CD4-positive, alpha-beta T cell treated with Interleukin-4 for 1 hour (primary cell): Measurements from ENCODE around the gene SCRN1.

Experiments
- DNase-seq, 2 donors: peaks; one replicate each; pipeline ENCODE4 v3.0.0-alpha.2; 2020 to 2022

The SCRN1 gene

DNA sequence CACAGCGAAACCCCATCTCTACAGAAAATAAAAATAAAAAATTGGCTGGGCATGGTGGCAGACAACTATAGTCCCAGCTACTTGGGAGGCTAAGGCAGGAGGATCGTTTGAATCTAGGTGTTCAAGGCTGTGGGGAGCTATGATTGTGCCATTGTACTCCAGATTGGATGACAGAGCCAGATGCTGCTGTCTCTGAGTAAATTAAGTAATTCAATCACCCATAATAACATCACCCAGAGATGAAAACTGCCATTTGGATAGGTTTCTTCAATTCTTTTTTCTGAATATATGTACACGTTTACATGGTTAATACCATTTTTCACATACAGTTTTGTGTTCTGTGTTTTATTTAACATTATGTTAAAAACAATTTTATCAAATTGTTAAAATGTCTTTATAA lies 104.0 kb downstream of the SCRN1 start:
- no peak for DNase-seq

DNA sequence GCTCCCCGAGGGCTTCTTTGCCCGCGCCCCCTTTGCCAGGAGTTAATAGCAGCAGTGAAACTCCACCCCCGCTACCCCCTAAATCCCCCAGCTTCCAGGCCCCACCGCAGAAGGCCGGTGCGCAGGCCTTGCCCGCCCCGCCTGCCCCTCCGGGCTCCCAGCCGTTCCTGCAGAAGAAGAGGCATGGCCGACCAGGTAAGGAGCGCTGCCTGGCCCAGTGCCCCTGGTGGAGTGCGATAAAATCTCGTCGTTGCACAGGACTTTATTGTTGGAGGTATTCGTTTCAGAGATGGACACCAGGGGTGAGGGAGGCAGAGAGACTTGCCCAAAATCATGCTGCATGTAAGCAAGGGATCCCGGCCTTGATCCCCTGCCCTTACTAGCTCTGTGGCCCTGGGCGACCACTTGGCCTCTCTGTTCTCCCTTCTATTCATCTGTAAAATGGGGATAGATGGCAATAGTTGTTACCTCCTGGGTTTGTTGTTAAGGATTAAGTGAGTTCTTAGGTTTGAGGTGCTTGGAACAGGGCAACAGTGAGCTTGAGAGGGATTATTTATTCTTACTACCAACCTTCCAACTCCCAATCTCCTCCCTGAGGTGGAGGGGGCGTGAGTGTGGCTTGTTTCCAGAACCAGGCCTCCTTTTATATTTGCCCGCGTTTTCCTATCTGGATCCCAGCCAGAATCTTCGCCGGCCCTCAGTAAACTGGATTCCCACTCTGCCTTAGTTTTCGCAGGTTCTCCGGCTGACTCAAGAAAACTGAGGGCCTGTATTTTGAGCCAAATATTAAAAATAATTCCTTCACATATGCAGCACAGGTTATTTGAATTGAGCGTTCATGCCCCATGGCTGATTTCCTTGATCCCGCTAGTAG lies 105.0 kb downstream of the SCRN1 start:
- DNase-seq, result no peak

DNA sequence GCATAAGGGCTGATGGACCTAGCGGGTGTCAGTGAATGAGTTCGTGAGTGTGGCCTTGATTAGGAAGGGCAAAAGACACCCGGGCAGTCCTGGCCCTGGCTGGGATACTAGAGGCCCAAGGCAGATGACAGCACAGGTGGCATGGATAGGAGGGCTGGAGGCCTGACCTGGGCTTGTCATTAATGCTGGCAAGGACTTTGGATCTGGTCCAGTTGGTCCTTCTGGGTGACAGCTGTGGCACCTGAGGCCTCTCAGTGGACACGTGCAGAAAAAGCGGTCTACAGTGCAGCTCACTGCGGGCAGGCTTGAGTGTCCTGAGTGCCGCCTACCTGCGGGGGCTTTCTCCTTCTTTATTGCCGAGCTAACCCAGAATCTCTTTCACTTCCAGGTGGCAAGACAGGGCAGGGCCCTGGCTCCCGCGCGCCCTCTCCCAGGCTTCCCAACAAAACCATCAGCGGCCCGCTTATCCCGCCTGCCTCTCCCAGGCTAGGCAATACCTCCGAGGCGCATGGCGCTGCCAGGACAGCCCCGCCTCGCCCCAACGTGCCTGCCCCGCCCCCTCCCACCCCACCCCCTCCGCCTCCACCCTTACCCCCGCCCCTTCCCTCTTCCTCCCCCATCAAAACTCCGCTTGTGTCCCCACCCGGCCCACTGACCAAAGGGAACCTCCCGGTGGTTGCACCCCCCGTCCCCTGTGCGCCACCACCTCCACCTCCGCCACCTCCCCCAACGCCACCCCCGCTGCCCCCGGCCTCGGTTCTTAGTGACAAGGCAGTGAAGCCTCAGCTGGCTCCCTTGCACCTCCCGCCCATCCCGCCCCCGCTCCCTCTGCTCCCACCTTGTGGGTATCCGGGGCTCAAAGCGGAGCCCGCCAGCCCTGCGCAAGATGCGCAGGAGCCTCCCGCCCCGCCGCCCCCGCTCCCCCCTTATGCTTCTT lies 105.9 kb downstream of the SCRN1 start:
- no peak for DNase-seq

DNA sequence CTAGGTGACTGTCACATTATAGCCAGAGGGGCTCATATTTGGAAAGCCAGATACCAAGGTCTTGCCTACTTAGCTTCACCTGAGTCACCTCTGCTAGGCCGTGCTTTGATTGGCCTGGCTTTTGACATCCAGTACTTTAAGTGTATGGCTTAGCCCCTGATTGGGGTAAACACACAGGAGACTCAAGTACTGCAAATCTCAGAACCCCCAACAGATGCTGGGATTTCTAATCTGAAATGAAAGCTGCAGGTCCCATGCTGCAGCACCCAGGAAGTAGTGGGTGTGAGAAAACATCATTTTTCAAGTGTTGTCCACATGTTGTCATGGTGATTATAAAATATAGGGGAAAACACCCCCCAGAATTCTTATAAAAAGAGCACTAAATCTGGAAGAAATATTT lies 107.1 kb downstream of the SCRN1 start:
- no peak for DNase-seq

DNA sequence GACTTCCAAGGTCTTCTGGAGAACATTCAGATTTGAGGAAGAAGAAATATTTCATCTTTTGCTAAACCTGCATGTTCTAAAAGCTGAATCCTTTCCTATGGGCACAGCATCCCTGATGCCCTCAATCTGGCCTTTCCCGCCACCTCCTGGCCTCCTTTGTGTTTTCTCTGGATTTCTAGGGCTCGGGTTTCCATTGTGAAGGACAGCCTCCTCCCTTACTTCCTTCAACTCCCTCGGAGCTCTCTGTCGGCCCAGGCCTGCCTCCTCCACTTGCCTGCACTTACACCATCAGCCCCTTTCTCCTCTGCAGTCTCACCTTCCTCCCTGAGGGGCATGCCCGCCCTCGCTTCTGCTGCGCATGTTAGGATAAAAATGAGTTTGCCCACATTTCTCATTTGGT lies 107.9 kb downstream of the SCRN1 start:
- no peak for DNase-seq

GRCh38 chr7:29879609-29880008 lies 110.0 kb downstream of the SCRN1 start:
- no peak for DNase-seq

DNA sequence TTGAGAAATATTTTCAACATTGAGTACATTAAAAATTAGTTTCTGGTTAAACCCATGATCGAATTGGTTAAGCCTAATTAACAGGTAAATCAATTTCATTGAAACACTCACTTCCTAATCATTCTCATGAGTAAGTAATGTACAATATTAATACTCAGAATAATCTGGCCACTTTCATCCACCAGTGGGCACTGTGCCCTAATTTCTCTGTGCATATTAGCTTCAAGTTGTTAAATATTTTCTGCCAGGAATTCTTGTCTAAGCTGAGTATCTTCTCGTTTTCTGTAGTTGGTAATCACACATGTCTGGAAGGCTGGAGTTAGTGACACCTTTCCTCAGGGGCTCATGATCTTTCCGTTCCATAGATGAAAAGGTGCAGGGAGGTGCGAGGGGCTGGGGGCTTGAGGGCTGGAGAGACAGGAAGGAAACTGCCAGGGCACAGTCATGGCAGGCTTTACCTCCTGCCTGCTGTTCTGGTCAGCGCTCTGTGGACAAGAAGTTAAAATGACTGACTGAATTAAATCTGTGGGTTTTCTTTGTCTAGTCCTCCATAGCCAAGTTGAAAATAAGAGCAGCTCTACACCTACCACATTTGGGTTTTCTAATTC lies 111.4 kb downstream of the SCRN1 start:
- DNase-seq, result peak; percentile 18 to 35

GRCh38 chr7:29877196-29877595 lies 112.4 kb downstream of the SCRN1 start:
- no peak for DNase-seq

DNA sequence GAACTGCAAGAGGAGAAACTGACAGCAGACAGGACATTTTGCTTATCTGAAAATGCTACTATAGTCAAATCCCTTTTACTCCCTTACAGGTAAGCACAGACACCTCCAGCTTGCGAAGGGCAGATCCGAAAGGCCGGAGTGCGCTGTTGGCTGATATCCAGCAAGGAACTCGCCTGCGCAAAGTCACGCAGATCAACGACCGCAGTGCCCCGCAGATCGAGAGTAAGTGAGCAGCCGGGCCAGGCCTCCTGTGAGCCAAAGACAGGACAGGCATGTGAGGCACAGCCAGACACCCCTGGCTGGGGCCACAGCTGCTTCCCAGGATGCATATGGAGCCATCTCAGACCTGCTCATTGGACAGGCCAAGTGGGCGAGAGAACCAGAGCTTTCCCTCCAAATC lies 113.9 kb downstream of the SCRN1 start:
- no peak for DNase-seq

GRCh38 chr7:29873644-29874294 lies 115.8 kb downstream of the SCRN1 start:
- DNase-seq, result no peak

- no peak for DNase-seq
Observed at GRCh38 chr7:29871787-29872398, 117.7 kb downstream of the SCRN1 start.
